Non-pigmented ciliary epithelial cell (primary cell): Measurements from ENCODE around the gene RNF157.
A peak's percentile ranks its signal among the peaks of the same experiment; 100 is the strongest.
"Not testable (repeated sequence)": the region's sequence is repeated elsewhere in the genome, so short reads cannot be mapped to it uniquely, and the experiment has no call there.

ENCODE experiments used
- DNase-seq: peaks from one replicate; pipeline ENCODE4 v3.0.0-alpha.2; 2010; ENCODE audit warnings: low read depth

Gene RNF157

GRCh38 chr17:76189247-76189646 lies 51.0 kb downstream of the RNF157 start:
- DNase-seq, result no peak

DNA sequence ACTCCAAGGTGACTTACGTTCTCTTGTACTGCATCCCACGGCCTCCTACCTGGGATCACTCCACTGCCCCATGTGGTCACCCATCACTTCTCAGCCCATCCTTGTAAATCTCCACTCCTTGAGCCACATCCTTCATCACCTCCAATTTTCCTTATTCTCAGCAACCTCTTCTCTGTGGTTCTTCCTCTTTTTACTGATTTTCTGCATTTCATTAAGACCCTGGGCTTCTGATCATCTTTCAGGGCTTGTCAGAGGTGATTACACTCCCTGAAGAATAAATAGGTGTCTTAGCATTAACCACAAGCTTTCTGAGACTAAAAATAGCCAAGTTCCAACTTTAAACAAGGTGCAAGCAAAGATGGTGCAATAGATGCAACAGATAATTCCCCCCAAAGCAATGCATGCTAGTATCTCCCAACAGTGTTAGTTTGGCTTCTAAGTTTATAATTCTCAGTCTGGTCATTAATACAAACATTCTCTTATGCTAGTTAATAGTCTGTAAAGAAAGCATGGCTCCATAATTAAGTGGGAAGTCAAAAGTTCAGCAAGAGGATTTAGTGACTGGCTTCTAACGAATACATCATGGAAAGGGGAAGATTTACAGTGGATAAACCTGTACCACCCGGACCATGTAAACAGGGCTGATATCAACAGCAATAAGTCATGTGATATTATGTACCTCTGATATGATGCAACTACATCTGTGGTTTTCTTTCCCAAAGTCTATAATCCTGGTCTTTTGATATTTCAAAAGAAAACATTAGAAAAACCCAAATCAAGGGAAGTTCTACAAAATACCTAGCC lies 51.9 kb downstream of the RNF157 start:
- no peak for DNase-seq

- DNase-seq, result not testable (repeated sequence)
Measured at GRCh38 chr17:76186774-76187173, 53.5 kb downstream of the RNF157 start.

DNA sequence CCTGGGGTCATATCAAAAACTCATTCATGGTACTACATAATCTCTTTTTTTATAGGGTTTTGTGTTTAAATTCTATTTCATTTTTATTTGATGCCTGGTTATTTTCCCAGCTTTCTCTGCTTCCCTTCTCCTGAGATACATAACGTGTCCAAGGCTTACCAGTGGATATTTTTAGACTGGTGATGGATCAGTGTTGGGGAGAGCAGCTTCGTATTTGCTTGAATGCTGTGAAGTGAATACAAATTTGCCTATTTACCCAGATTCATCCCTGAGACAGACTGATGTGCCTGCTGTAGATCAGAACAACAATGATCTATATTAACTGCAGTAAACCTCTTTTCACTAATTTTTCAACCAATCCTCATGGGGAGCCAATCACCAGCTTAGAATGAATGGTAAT lies 56.0 kb downstream of the RNF157 start:
- no peak for DNase-seq

- DNase-seq, result peak; percentile 41
Measured at GRCh38 chr17:76182016-76182764, 58.1 kb downstream of the RNF157 start.

DNA sequence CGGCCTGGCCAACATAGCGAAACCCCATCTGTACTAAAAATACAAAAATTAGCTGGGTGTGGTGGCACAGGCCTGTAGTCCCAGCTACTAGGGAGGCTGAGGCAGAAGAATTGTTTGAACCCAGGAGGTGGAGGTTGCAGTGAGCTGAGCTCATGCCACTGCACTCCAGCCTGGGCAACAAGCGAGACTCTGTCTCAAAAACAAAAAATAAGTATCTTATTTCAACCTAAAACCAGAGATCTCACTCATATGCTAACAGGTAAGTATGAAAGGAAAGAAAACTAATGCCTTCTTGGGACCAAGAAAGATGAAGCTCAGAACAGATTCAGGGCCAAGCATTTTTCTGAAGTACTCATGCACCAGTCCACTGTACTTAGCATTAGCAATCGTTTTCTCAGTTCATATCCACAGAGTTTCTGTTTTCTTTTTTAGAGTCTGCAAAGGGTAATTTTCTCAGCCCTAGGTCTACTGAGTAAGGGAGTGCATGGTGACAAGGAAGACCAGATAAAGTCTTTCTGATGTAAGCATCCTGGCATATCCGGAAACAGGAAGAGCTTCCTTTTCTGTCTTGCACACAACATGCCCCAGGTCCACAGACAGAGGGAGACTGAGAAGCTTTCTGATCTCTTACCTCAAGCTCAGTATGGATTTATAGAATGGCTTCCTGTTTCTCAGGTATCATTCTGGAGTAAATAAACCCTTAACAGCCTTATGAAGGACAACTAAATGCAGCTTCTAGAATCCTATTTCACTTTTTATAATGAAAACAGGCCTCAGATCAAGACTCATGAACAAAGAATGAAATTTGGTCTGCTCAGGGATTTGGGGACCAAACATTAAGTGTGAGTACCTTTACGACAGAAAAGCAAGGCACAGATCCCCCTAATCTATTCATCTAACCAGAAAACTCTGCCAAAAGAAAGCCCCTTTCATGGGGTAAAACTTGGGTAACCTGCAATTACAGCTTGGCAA lies 60.5 kb downstream of the RNF157 start:
- no peak for DNase-seq

DNA sequence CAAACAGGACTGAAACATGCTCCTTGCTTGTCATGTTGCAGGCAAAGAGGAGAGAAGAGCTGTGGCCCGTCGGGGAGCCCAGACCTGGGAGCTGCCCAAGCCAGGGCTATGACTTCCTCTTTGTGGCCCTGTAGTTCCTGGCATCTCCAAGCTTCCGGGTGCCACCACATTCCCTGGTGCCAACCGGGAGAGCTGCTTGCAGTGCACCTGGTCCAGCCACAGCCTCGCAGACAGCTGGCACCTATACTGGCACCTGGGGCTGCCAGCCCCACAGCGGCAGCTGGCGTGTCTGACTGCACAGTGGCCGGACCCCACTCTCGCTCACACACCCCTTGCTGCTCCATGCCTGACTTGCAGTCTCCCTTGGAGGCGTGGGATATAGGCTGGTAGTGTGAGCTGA lies 62.2 kb downstream of the RNF157 start:
- DNase-seq, result no peak

DNA sequence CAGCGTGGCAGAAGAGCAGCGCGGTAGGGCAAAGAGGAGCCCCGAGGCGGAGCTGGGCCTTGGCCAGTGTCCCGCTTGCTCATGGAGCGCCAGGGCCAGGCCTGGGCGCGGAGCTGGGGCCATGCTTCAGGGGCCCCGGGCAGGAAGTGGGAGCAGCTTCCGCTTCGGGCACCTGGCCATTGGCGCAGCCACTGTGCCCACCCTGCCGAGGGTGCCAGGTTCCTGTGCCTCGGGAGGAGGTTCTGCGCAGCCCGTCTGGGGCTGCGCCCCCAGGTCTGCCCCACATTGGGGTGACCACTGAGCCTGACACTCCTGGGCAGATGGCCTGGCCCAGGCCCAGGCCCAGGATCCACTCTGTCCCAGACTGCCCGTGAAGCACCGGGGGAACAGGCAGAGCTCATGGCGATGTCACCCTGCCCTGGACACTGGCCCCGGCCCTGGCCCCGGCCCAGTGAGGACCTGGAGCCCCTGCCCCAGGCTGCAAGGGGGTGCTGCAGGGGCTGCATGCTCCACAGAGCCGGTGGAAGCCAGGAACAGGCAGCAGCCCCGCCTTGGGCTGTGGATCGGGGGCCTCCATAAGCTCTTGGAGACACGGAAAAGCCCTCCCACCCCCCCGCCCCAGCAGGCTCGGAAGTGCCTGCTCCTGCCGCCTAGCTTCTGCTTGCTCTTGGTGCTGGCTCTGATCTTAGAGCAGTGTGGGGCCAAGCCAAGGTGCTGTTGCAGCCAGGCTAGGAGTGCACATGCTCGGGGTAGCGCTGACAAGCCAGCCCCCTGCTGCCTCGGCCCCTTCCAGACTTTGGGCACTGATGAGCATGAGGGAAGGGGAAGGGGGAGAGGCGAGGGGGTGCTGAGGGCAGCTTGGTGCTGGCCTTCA lies 63.4 kb downstream of the RNF157 start:
- no peak for DNase-seq

- no peak for DNase-seq
Measured at GRCh38 chr17:76174037-76174436, 66.3 kb downstream of the RNF157 start.

DNA sequence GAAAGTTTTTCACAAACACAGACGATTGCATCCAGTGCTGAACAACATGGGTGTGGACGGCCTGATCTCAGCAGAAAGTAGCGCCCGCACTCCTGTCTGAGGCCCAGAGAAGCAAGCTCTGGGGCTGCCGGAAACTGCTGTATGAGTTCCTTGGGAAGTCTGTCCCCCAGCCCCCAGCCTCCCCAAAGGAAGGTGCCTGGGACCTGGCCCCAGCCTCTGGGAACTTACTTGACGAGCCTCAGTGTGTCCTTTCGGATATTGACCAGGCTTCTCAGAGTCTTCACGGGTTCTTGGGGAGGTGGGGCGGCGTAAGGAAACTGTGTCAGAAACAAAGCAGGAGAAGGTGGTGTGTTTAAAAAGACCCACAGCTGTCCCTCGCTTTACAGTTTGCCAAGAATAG lies 66.8 kb downstream of the RNF157 start:
- DNase-seq, result no peak

DNA sequence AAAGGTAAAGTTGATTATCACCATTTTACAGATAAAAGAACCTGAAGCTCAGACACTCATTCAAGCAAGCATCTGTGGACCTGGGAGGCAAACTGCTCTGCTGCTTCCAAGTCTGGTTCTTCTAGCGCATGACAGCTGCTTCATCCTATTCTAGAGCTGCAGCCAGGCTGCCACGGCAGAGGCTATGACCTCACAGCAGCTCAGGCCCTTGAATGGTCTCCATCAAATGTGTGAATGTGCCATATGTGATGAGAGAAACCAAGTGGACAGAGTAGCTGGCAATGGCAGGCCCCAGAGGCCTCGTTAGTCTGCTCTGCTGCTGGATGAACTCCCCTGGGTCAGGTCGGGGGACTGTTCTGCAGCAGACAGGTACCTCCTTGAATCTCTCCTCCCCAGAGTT lies 68.6 kb downstream of the RNF157 start:
- DNase-seq, result no peak

- DNase-seq, result no peak
Measured at GRCh38 chr17:76170114-76170513, 70.2 kb downstream of the RNF157 start.

DNA sequence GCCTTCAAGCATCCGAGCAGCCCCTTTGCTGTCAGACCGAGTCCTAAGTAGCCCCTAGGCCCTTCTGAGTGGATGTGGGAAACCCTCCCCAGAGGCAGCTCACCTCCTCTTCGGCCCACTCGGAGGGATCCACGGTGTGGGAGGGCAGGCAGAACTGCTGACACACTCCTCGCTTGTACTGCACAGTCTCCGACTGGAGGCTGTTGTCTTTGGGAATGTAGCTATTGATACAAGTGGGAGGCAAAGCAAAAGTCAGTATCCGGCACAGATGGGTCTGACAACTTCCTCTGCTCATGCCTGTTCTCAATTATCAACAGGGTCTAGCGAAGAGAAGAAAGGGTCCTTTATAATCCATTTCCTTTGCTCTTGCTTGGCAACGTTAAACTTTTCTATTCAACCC lies 73.4 kb downstream of the RNF157 start:
- no peak for DNase-seq

- no peak for DNase-seq
Measured at GRCh38 chr17:76166168-76166567, 74.1 kb downstream of the RNF157 start.

DNA sequence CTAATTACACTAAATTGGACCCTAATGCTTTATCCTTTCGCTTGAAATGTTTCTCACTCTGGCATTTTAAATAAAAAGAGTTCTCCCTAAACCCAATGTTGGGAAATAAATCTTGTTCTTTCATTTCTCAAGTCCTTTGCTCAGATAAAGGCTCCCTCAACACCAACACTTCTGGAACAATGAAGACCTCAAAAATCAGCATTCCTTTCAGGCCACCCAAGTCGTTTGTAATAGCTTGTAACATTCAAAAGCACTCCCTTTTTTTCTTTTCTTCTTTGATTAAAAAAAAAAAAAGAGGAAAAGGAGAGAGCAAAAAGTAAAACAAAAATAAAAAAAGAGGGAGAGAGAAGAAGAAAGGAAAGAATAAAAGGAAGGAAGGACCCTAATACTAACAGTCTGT lies 76.0 kb downstream of the RNF157 start:
- DNase-seq, result no peak

GRCh38 chr17:76163919-76164318 lies 76.4 kb downstream of the RNF157 start:
- no peak for DNase-seq

DNA sequence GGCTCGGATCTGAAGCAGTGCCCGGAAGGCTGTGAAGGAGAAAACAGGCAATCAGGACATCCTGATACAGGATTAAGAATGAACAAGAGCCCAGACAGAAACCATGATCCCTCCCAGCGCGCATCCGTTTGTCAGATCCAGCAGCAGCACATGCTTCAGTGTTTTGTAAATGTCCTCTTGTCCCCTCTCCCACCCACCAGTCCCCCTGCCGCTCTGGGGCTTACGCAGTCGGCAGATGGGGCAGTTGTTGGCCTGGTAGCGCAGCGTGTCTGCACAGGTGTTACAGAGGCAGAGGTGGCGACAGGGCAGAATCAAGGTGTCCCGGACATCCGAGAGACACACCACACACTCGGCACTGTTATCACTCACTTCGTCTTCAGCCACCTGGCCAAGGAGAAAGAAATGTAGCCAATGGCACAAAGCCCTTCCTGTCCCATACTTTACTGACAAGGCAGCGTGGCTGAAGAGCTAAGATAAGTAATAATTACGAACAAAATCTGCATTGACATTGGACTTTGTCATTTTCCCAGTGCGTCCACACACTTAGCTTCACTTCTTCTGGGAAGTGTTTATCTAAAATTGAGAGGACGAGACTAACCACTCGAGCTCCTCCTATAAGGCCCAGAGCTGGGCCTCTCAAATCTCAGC lies 78.5 kb downstream of the RNF157 start:
- no peak for DNase-seq

- DNase-seq, result no peak
Measured at GRCh38 chr17:76160896-76161528, 79.3 kb downstream of the RNF157 start.

GRCh38 chr17:76159157-76159556 lies 81.1 kb downstream of the RNF157 start:
- no peak for DNase-seq

GRCh38 chr17:76157759-76158158 lies 82.5 kb downstream of the RNF157 start:
- no peak for DNase-seq

GRCh38 chr17:76156662-76156991 lies 83.7 kb downstream of the RNF157 start:
- DNase-seq, result no peak
